NCI-H2081 treated with DMSO at 0.1 percent for 48 hours (cell line): ENCODE data around the gene C19orf18.
"Not testable (repeated sequence)": the region's sequence is repeated elsewhere in the genome, so short reads cannot be mapped to it uniquely, and the experiment has no call there.

Source experiments
- DNase-seq: peaks from one replicate; lab custom pipeline; 2025; lab: John Stamatoyannopoulos, UW

The C19orf18 gene

DNA sequence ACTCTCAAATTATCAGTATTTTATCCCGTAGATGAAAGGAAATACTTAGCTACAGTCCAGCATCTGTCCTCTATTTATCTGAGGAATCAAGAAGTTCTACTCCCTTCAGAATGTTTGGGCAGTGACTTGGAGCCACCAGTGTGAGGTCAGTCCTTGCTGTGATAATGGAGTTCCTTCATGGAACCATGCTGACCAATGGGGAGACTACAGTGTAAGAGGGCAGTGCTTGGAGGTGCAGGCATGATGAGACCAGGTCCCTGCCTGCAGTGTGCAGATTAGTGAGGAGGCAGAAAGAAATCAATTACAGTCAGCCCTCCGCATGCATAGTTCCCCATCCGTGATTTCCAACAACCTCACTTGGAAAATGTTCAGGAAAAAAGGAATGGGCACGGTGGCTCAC, at the start of gene C19orf18:
Gene C19orf18, minus strand, starts transcription at position 101 of the 400 bp plus-strand sequence. CDS start 102 bp downstream, outside the sequence.
- no peak for DNase-seq

DNA sequence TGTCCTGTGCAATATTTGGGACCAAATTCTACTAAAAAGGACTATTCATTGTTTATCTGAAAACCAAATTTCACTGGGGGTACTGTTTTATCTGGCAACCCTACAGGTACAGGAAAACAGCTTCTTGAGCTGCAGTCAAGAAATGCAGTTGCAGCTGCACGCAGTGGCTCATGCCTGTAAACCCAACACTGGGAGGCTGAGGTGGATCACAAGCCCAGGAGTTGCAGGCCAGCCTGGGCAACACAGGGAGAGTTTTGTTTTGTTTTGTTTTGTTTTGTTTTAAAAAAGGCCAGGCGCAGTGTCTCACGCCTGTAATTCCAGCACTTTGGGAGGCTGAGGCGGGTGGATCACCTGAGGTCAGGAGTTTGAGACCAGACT, 47.9 kb upstream of the C19orf18 start:
- DNase-seq, result no peak

DNA sequence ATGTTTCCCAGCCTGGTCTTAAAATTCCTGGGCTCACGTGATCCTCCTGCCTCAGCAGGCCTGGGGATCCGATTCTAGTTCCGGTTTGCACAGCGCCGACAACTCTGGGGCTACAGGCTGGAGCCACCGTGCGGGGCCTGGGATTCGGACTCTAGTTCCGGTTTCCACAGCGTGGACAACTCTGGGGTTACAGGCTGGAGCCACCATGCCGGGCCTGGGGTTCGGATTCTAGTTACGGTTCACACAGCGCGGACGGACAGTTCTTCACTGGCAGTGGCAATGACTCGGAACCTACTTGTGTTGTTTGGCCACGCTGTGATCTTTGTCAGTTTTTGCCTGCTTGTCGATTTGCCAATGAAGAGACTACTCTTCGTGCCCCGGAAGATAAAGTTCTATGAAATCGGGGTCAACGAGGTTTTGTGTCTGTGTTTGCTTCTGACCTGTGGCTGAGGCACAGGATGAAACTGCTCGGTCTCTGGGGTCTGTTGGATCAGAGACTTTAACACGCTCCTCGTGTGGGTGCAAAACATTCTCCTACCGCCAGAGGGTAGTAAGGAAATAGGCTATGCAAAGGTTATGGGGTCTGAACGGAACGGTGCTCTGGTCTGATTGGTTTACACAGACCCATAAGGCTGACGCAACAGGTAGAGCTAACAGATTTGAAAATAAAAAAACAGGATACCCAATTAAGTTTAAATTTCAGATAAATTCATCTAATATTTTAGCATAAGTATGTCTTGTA, 47.4 kb upstream of the C19orf18 start:
- no peak for DNase-seq

DNA sequence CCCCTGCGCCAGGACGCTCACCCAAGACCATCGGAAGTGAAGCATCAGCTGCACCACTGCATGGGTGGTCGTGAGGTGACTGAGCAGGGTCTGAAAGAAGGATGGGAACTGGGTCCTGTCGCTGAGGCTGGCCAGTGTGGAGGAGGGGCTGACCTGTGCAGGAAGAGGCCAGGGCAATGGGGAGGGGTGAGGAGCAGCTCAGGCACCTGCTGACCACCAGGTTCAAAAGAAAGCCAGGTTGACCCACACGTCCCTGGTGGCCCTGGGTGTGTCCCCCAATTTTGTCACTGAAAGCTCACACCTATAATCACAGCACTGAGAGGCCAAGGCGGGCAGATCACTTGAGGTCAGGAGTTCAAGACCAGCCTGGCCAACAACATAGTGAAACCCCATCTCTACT, 45.8 kb upstream of the C19orf18 start:
- DNase-seq, result no peak

- DNase-seq, result no peak
Measured at GRCh38 chr19:58014141-58014540, 39.8 kb upstream of the C19orf18 start.

DNA sequence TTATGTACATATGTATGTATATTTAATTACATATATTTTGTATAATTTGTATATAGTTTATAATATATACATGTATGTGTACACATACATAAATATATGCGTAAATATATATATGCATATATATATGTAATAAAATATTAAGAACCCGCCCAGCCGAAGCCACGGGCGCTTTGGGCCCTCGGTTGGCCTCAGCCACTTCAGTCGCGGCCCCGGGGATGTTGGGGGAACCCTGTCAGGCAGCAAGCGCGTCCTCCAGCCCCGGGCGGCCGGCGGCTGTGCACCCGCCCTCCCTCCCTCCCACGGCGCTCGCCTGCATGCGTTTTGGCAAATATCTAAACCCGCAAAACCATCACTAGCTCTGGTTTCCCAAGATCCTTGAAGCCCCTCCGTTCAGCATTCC, 36.2 kb upstream of the C19orf18 start:
- no peak for DNase-seq

DNA sequence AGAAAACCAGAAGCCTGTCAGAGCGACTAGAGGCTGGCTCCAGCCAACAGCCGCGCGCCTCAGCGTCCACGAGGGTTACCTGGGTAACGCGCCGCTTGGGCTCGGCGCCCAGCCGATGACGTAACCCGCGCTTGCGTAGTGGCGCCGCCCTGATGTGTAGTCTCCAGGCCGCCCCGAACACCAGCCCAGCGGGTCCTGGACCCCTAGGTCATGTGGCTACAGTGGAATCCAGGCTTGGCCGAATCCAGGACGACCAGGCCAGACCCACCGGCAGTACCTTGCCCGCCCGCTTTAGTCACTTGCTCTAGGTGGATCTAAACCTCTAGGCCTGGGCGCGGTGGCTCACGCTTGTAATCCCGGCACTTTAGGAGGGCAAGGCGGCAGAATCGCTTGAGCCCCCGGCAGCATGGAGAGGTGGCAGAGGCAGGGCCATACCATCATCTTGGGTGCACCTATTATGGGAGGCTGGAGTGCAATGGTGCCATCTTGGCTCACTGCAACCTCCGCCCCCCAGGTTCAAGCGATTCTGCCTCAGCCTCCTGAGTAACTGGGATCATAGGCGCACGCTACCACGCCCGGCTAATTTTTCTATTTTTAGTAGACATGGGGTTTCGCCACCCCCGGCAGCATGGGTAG, 35.5 kb upstream of the C19orf18 start:
- no peak for DNase-seq

GRCh38 chr19:58009301-58009665, 34.9 kb upstream of the C19orf18 start:
- DNase-seq, result no peak

- not testable (repeated sequence) for DNase-seq
Measured at GRCh38 chr19:58008877-58009276, 34.5 kb upstream of the C19orf18 start.

DNA sequence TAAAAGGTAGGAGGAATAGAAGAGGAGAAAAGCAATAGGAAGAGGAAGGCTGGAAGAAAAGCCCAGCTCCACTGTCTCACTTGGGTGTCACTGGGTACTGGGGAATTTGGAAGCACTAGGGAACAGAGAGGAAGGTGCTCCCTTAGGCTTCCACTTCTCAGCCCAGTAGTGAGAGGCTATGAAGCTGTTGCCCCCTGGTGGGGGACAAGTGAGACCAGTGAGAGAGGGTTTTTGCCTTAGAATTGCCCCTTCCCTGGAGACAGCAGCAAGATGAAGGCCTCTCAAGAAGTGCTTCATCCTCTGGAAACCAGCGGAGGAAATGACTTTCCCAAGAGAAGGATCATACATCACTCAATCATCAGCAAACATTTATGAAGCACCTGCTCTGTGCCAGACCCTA, 33.0 kb upstream of the C19orf18 start:
- DNase-seq, result no peak

GRCh38 chr19:58003174-58003828, 29.0 kb upstream of the C19orf18 start:
- no peak for DNase-seq

- DNase-seq, result no peak
Measured at GRCh38 chr19:58002384-58003173, 28.2 kb upstream of the C19orf18 start, which contains the start of gene ZNF606. TSS of gene ZNF606 (minus strand) at chr19:58002820. CDS start at chr19:58001319, 1,501 bp downstream.

GRCh38 chr19:58001895-58002369, 27.6 kb upstream of the C19orf18 start:
- DNase-seq, result no peak

- DNase-seq, result no peak
Measured at GRCh38 chr19:58000677-58001076, 26.3 kb upstream of the C19orf18 start.

DNA sequence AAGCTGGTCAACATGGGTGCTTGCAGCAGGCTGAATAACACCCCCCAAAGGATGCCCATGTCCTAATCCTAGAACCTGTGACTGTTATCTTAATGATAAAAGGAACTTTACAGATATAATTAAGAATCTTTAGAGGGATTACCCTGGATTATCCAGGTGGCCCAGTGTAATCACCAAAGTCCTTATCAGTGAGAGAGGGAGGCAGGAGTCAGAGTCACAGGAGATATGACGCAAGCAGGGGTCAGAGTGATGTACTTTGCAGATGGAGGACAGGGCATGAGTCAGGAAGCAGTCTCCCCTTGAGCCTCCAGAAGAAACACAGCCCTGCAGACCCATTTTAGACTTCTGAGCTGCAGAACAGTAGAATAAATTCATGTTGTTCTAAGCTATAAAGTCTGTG, 18.5 kb upstream of the C19orf18 start:
- no peak for DNase-seq

GRCh38 chr19:57978586-57979289, 4.4 kb upstream of the C19orf18 start:
- no peak for DNase-seq

DNA sequence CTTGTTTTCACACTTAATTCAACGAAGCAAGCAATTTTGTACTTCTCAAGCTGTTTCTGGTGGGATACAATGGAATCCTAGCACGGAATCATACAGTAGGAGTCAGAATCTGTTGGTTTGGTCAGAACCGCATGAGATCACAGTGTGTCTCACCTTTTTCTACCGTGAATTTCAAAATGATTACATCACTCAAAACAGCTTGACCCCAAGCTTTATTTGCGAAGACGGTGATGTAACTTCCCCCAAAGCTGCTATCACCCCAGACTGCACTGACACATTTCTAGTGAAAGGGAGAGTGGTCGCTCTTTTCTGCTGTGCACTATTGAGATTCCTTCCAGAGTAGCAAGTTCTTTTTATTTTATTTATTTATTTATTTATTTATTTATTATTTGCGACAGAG, 9.6 kb downstream of the C19orf18 start:
- no peak for DNase-seq

DNA sequence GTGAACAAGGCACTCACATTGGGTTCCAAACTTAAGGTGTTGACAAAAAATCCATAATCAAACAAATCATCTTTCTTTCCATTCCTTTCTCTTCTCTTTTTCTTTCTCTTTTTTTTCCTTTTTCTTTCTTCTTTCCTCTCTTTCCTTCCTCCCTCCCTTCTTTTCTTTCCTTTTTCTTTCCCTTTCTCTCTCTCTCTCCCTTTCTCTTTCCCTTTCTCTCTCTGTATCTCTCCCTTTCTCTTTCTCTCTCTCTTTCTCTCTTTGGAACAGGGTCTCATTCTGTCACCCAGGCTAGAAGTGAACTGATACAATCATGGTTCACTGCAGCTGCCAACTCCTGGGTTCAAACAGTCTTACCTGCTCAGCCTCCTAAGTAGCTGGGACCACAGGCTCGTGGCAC, 12.5 kb downstream of the C19orf18 start:
- no peak for DNase-seq

DNA sequence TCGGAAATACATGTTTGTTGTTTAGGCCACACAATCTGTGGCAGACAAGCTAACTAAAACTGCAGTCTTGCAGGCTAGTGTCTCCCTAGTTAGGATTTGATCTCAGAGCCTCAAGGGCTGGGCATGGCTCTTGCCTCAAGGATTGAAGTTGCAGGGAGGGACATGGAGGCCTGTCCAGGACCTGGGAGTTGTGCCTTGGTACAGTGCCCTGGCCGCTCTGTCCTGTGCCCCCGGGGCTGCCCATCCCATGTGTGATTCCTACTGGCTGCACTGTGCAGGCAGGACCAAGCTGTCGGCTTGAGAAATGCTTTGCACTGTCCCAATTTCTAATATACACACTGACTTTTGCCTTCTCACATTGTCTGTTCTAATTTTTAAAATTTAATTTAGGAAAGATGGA, 19.3 kb downstream of the C19orf18 start:
- no peak for DNase-seq

GRCh38 chr19:57949702-57950101, 24.6 kb downstream of the C19orf18 start:
- DNase-seq, result no peak

DNA sequence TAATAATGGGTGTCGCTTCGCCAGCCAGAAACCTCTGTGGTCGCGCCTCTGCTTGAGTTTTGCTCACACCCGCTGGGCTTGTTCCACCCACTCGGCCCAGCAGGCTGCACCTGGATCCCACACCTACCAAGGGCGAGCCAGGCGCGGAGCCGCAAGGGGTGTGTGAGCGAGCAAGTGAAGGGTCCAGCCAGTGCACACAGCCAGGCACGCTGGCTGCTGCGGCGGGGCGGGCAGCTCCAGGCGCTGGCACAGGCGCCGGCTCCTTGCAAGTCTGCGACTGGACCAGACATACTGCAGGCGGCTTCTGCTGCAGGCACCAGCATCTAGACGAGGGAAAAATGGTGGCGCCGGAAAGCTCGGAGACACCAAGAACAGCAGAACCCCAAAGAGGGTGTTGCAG, 25.0 kb downstream of the C19orf18 start:
- DNase-seq, result no peak
